Muscle of leg (tissue), 11 donors: ENCODE results near the gene CPAMD8. TPM values are rescaled to one million over a fixed set of nuclear protein-coding genes. Genes with fewer than 3 reads are reported as not detected.
"Not testable (repeated sequence)": the region's sequence is repeated elsewhere in the genome, so short reads cannot be mapped to it uniquely, and the experiment has no call there.

Source experiments
- DNase-seq: peaks from one replicate; pipeline ENCODE4 v3.0.0; 2013
- H3K27ac ChIP-seq: one replicate; pipeline ENCODE4 v1.5.1; 2013; ENCODE audit warnings: mild to moderate bottlenecking, low read length, control low read depth
- H3K27me3 ChIP-seq: one replicate; pipeline ENCODE4 v1.6.1; 2013; ENCODE audit warnings: low read length; ENCODE audit not compliant: control insufficient read depth, insufficient read depth
- H3K36me3 ChIP-seq: one replicate; pipeline ENCODE4 v1.6.1; 2013; ENCODE audit warnings: low read length; ENCODE audit not compliant: control insufficient read depth, insufficient read depth
- H3K4me1 ChIP-seq: one replicate; pipeline ENCODE4 v1.6.1; 2013; ENCODE audit warnings: low read length; ENCODE audit not compliant: control insufficient read depth, insufficient read depth
- H3K4me3 ChIP-seq: one replicate; pipeline ENCODE4 v1.5.1; 2013; ENCODE audit warnings: low read length, control low read depth
- H3K9me3 ChIP-seq: replicated peaks from 2 replicates; pipeline ENCODE4 v1.6.1; 2013; ENCODE audit warnings: low read depth, low read length; ENCODE audit not compliant: control insufficient read depth
- WGBS: methylation state at CpG from one replicate; pipeline ENCODE4 v1.1.5; 2013; ENCODE audit warnings: missing lambda C conversion rate; ENCODE audit not compliant: insufficient coverage; 5-methylcytosine and 5-hydroxymethylcytosine counted together
- polyA plus RNA-seq, 8 donors: library from polyadenylated mRNA; unstranded; fragments of 120-200 nt; gene quantifications; one replicate each; pipeline versions ENCODE4 v1.2.1 to v1.2.3, GENCODE V29; 2013; ENCODE audit warnings: inconsistent platforms in 1 of 8, low replicate concordance in 1 of 8; ENCODE audit not compliant: insufficient read length in 8 of 8, insufficient read depth in 1 of 8
- total RNA-seq: library from RNA; stranded (reverse); fragments of 120-200 nt; gene quantifications from one replicate; pipeline ENCODE4 v1.2.4, GENCODE V29; 2013

The CPAMD8 gene
- total and polyA plus RNA-seq, 9 donors = 2.2 to 10.1 (median 5.2) TPM

GRCh38 chr19:16978839-16979802 is 47.5 kb downstream of the CPAMD8 start:
- H3K4me1 ChIP-seq = no peaks in the 10 kb centered on the region

GRCh38 chr19:16978156-16978555 is 48.5 kb downstream of the CPAMD8 start:
- no peaks in the 10 kb centered on the region for H3K9me3 ChIP-seq
- H3K27ac ChIP-seq = no peak overlapping the region
- WGBS = no CpG with 5 or more reads among the region's 2 CpGs
- no peaks in the 10 kb centered on the region for H3K4me1 ChIP-seq
- H3K36me3 ChIP-seq = no peaks in the 10 kb centered on the region
- no peak for DNase-seq
- no peaks in the 10 kb centered on the region for H3K27me3 ChIP-seq
- H3K4me3 ChIP-seq = no peak overlapping the region

More at GRCh38 chr19:16978839-16979802, 47.5 kb downstream of the CPAMD8 start:
- Histone ChIP-seq H3K36me3 (no peaks in the 10 kb centered on the region), H3K27me3 (no peaks in the 10 kb centered on the region), H3K4me3 (no peak overlapping the region), H3K27ac (no peak overlapping the region), H3K9me3 (no peaks in the 10 kb centered on the region)
- WGBS = 89% methylated on average over 1 of the region's 1 CpG
- no peak for DNase-seq

GRCh38 chr19:16977306-16977705 is 49.3 kb downstream of the CPAMD8 start:
- Histone ChIP-seq H3K9me3 (no peaks in the 10 kb centered on the region), H3K27ac (no peak overlapping the region), H3K4me3 (no peak overlapping the region), H3K36me3 (no peaks in the 10 kb centered on the region), H3K4me1 (no peaks in the 10 kb centered on the region), H3K27me3 (no peaks in the 10 kb centered on the region)
- WGBS = 98% methylated on average over 11 of the region's 15 CpGs
- no peak for DNase-seq

- Histone ChIP-seq H3K4me3 (no peak overlapping the region), H3K27ac (no peak overlapping the region), H3K4me1 (no peaks in the 10 kb centered on the region), H3K36me3 (no peaks in the 10 kb centered on the region), H3K27me3 (no peaks in the 10 kb centered on the region), H3K9me3 (no peaks in the 10 kb centered on the region)
- DNase-seq = no peak
- WGBS = 87% methylated on average over 5 of the region's 5 CpGs
These were observed 50.2 kb downstream of the CPAMD8 start for GRCh38 chr19:16976446-16976845.

GRCh38 chr19:16970821-16971220 is 55.8 kb downstream of the CPAMD8 start:
- no peaks in the 10 kb centered on the region for H3K36me3 ChIP-seq
- WGBS = 89% methylated on average over 1 of the region's 8 CpGs

GRCh38 chr19:16969135-16969534 is 57.5 kb downstream of the CPAMD8 start:
- Histone ChIP-seq H3K27ac (no peak overlapping the region), H3K36me3 (no peaks in the 10 kb centered on the region), H3K27me3 (no peaks in the 10 kb centered on the region), H3K4me1 (no peaks in the 10 kb centered on the region), H3K4me3 (no peak overlapping the region), H3K9me3 (peaks cover 15% of the 10 kb centered on the region)
- DNase-seq = no peak
- WGBS = no CpG with 5 or more reads among the region's 1 CpG

More at GRCh38 chr19:16970821-16971220, 55.8 kb downstream of the CPAMD8 start:
- H3K4me1 ChIP-seq = no peaks in the 10 kb centered on the region
- H3K27ac ChIP-seq = no peak overlapping the region
- DNase-seq = no peak
- H3K4me3 ChIP-seq = no peak overlapping the region
- H3K27me3 ChIP-seq = no peaks in the 10 kb centered on the region
- peaks cover 15% of the 10 kb centered on the region for H3K9me3 ChIP-seq

- H3K9me3 ChIP-seq, H3K4me3 ChIP-seq, H3K27ac ChIP-seq, H3K27me3 ChIP-seq, H3K36me3 ChIP-seq, DNase-seq: not testable (repeated sequence)
- H3K4me1 ChIP-seq = peaks cover 11% of the 10 kb centered on the region
- WGBS = 69% methylated on average over 17 of the region's 20 CpGs
These were observed 65.4 kb downstream of the CPAMD8 start for GRCh38 chr19:16960996-16961822.

- H3K27ac ChIP-seq, H3K4me3 ChIP-seq, H3K27me3 ChIP-seq, DNase-seq, H3K36me3 ChIP-seq, H3K9me3 ChIP-seq: not testable (repeated sequence)
- peaks cover 11% of the 10 kb centered on the region for H3K4me1 ChIP-seq
These were observed 68.3 kb downstream of the CPAMD8 start for GRCh38 chr19:16958277-16958676.

GRCh38 chr19:16957855-16958254 is 68.8 kb downstream of the CPAMD8 start:
- no peak for DNase-seq
- Histone ChIP-seq H3K9me3 (no peaks in the 10 kb centered on the region), H3K27ac (no peak overlapping the region), H3K4me1 (peaks cover 11% of the 10 kb centered on the region), H3K4me3 (no peak overlapping the region), H3K27me3 (no peaks in the 10 kb centered on the region), H3K36me3 (no peaks in the 10 kb centered on the region)
- WGBS = no CpG with 5 or more reads among the region's 4 CpGs

GRCh38 chr19:16957151-16957701 is 69.4 kb downstream of the CPAMD8 start:
- WGBS = 11% methylated on average over 8 of the region's 9 CpGs
- peak; percentile 55 for DNase-seq
- peak overlapping the region; percentile 29 for H3K27ac ChIP-seq

More at GRCh38 chr19:16957151-16957701, 69.4 kb downstream of the CPAMD8 start:
- H3K36me3 ChIP-seq = no peaks in the 10 kb centered on the region
- H3K9me3 ChIP-seq = no peaks in the 10 kb centered on the region
- peaks cover 11% of the 10 kb centered on the region for H3K4me1 ChIP-seq
- H3K27me3 ChIP-seq = no peaks in the 10 kb centered on the region
- H3K4me3 ChIP-seq = no peak overlapping the region
